WI38 (cell line): Measurements from ENCODE around the gene GPSM1.

Experiments used
- H3K4me3 ChIP-seq: 2 replicates; pipeline ENCODE4 v1.5.1; 2011; ENCODE audit warnings: low read depth, mild to moderate bottlenecking, control low read depth, low read length
- TF ChIP-seq, protein P1 (sequence below): IDR thresholded peaks from 2 replicates; pipeline ENCODE4 v1.5.1; 2012; ENCODE audit warnings: low read depth, mild to moderate bottlenecking, control low read depth, low read length

Gene GPSM1

DNA sequence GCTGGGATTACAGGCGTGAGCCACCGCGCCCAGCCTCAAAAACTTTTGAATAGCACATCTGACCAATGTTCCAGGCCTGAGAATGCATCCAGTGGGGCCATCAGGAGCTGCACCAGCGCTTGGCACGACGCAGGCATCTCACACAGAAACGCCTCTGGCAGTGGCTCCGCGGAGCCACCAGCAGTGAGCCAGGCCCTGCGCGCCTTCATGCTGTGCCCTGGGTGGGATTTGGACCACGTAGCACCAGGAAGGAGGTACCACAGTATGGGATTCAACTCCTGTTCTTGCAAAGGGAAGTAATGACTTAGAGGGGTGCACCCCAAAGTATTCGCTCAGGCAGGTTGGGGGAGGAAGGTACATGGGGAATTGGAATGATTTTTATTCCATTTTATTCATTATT, 26.5 kb upstream of the GPSM1 start:
- TF ChIP-seq, protein P1, sequence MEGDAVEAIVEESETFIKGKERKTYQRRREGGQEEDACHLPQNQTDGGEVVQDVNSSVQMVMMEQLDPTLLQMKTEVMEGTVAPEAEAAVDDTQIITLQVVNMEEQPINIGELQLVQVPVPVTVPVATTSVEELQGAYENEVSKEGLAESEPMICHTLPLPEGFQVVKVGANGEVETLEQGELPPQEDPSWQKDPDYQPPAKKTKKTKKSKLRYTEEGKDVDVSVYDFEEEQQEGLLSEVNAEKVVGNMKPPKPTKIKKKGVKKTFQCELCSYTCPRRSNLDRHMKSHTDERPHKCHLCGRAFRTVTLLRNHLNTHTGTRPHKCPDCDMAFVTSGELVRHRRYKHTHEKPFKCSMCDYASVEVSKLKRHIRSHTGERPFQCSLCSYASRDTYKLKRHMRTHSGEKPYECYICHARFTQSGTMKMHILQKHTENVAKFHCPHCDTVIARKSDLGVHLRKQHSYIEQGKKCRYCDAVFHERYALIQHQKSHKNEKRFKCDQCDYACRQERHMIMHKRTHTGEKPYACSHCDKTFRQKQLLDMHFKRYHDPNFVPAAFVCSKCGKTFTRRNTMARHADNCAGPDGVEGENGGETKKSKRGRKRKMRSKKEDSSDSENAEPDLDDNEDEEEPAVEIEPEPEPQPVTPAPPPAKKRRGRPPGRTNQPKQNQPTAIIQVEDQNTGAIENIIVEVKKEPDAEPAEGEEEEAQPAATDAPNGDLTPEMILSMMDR: no peak
- H3K4me3 ChIP-seq: no peak overlapping the region

DNA sequence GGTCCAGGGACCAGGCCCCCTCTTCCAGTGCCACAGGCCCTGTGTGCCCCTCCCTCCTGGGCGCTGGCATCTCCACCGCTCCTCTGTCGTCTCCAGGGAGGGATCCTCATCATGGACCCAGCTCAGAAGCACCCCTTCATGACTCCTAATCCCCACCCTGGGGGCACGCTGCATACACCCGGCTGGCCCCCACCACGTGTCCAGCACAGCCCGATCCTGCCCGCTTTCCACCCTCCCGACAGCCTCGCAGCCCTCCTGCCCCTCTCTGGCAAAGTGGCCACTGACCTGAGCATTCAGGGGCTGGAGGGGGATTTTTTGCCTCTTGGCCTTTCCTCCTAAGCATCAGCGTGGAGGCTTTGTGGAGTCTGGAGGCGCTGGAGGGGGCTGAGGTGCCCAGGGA, 24.8 kb upstream of the GPSM1 start:
- TF ChIP-seq, protein P1: no peak
- no peak overlapping the region for H3K4me3 ChIP-seq

DNA sequence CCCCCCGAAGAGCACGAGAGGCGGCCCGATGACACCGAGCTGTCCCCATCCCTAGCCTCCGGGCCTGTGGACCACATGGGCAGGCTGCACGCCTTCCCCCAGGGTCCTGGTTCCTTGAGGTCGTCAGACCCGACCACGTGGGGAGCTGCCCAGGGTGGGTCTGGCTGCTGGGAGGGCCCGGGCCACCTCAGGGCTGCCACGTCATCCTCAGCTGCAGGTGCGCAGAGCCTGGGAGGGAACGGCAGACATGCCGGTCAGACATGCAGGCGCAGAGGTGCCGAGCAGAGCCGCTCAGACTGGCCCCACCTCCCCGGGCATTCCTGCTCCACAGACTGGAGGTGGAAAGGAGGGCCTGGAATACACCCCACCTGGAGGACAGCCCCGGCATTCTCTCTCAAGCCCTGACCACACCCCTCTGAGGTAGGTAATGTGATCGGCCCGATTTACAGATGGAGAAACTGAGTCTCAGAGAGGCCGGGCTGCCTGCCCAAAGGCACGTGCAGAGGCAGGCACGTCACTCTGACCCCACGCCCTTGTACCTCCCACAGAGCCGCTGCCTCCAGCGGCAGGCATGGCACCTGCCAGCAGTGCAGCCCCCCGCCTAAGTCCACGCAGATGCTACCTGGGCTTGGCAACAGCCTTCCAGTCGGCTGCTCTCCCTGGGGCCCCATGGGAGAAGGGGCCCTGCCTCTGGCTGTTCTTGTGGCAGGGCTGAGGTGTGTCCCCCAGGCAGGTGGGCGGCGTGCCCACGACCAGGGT, 24.1 kb upstream of the GPSM1 start:
- H3K4me3 ChIP-seq: no peak overlapping the region
- TF ChIP-seq, protein P1: no peak

DNA sequence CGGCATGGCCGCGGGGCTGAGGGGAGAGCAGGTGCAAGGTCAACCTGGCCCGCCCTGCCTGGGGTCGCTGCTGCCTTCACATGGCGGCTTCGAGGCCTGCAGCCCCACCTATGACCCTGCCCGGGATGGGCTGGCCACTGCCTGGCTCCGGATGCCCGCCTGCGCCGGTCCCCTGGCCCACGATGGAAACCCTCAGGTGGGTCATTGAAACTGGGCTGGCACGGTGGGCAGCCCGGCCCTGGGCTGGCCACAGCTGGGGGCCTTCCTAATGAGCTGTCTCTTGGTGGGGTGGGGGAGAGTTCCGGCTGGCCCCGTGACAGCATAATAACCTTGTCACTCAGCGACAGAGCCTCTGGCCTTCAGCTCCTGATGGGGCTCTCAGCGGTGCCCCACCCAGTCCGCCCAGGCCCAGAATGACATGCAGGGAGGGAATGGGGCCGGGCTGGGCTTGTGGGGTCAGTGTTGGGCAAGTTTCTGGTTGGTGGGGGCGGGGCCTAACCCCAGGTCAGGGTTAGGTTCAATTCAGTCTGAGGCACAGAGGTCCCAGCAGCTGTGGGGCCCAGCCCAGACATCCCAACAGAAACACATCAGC, 23.4 kb upstream of the GPSM1 start, which contains the start of gene CCDC187:
Gene CCDC187 (minus strand): TSS at position 270 of the 592 bp plus-strand sequence. CDS start 264 bp downstream, at position 6.
- H3K4me3 ChIP-seq: no peak within 1 kb of the TSS

DNA sequence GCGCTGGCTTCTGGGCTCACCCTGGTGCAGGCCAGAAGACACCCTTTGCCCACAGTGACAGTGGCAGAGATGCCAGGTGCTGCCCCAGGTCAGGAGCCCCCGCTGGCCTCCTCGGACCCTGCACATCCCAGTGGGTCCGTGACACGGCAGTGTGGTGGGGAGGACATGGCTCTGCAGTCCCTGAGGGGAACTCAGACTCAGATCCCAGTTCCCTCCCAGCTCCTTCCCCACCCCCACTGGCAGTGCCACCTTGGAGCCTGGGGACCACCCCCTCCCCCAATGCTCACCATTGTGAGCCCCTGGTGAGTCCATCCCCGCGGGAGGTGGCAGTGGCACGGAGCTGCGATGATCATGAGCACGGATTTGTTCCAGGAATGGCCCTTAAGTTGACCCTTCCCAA, 22.9 kb upstream of the GPSM1 start:
- H3K4me3 ChIP-seq: no peak overlapping the region
- TF ChIP-seq, protein P1: no peak

More for the DNA sequence above, 23.4 kb upstream of the GPSM1 start, which contains the start of gene CCDC187:
- TF ChIP-seq, protein P1: no peak

DNA sequence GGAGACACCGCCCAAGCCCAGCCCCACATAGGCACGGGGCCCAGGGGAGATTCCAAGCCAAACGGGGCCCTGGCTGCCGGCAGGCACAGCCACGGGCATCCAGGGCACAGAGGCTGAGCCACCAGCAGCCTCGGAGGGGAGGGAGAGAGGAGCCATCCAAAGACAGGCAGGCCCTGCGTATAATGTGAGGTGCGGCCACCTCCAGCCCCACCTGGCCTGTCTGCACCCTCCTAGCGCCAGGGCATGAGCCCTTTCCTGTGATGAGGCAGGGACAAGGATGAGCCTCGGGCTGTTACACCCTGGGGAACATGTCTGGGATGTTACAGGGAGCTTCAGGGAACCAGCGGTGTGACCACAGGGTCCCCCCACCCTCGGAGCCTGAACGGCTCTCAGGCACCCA, 22.4 kb upstream of the GPSM1 start:
- H3K4me3 ChIP-seq: no peak overlapping the region
- TF ChIP-seq, protein P1: no peak

DNA sequence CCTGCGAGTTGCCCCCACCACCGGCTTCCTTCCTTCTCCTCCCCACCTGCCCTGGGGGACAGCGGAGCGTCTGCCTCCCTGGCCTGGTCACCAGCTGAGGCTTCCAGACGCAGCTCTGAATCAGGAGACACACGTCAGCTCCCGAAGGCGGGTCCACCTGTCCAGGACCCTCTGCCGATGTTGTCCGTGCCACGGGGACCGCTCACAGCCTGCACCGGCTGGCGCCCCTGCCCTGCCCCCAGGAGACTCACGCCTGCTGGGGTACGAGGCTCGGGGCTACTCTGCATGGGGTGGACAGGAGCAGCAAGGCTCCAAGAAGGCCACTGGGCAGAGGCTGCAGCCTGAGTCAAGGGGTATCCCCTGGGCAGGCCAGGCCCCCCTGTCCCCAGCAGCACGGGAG, 21.5 kb upstream of the GPSM1 start:
- no peak overlapping the region for H3K4me3 ChIP-seq
- TF ChIP-seq, protein P1: no peak
